GM12878 (cell line): ENCODE data around the gene TARBP2. TPM values are rescaled to one million over a fixed set of nuclear protein-coding genes. Genes with fewer than 3 reads are reported as not detected.

ENCODE experiments used
- ATAC-seq: fragments of 200-7000 bp; cut with Tn5 transposase; 3 replicates; pipeline ENCODE4 v1.9.1; 2020; ENCODE audit warnings: mild to moderate bottlenecking, moderate library complexity
- BruUV-seq: library from RNA; stranded (reverse); fragments of 400-500 nt; replicated peaks from 2 replicates; lab custom pipeline; 2021; lab: Mats Ljungman, UMichigan
- CTCF ChIA-PET: fragments of 300-600 bp; sonication (Branson Sonifier 250); formaldehyde crosslinking; extraction: SDS; loops from one replicate; lab custom pipeline; 2021; ENCODE audit warnings: inconsistent platforms; lab: Yijun Ruan, JAX
- POLR2A ChIA-PET: fragments of 350-600 bp; formaldehyde crosslinking; extraction: SDS; loops from one replicate; lab custom pipeline; 2021; ENCODE audit warnings: inconsistent platforms; lab: Charles Lee
- RAD21 ChIA-PET: fragments of 300-600 bp; sonication (Branson Sonifier 250); formaldehyde crosslinking; loops from one replicate; lab custom pipeline; 2023; ENCODE audit warnings: antibody characterized with exemption; ENCODE audit not compliant: unreplicated experiment; lab: Charles Lee
- SMC1A ChIA-PET: fragments of 300-600 bp; sonication (Branson Sonifier 250); formaldehyde crosslinking; loops from one replicate; lab custom pipeline; 2023; ENCODE audit not compliant: unreplicated experiment, uncharacterized antibody; lab: Charles Lee
- DNase-seq: peaks from one replicate; pipeline ENCODE4 v3.0.0-alpha.2; 2011; ENCODE audit warnings: low read depth, low spot score
- FAIRE-seq: peaks from 3 replicates; lab custom pipeline; 2011; peaks lifted over from hg19 to GRCh38; lab: Jason Lieb, UNC
- H2AFZ ChIP-seq: 2 replicates; pipeline ENCODE4 v1.6.0; 2011; ENCODE audit warnings: low read depth, low read length, control low read depth; ENCODE audit not compliant: control insufficient read depth
- H3K27ac ChIP-seq: 2 replicates; pipeline ENCODE4 v1.5.1; 2011; ENCODE audit warnings: control low read depth; ENCODE audit not compliant: control insufficient read depth, insufficient read depth
- H3K27me3 ChIP-seq, 2 experiments: replicated peaks in 1 of 2; 2 replicates each; pipeline versions ENCODE4 v1.6.0 to v1.6.1; 2011; ENCODE audit warnings: low read length in 1 of 2; ENCODE audit not compliant: control insufficient read depth in 2 of 2, insufficient read depth in 2 of 2
- H3K36me3 ChIP-seq, 2 experiments: 2 replicates each; pipeline ENCODE4 v1.5.1; 2011; ENCODE audit warnings: low read length in 1 of 2; ENCODE audit not compliant: control insufficient read depth in 2 of 2, insufficient read depth in 2 of 2
- H3K4me1 ChIP-seq: 2 replicates; pipeline ENCODE4 v1.6.1; 2011; ENCODE audit warnings: mild to moderate bottlenecking, low read length, moderate library complexity, mixed read lengths; ENCODE audit not compliant: control insufficient read depth, insufficient read depth
- H3K4me2 ChIP-seq: 2 replicates; pipeline ENCODE4 v1.6.0; 2011; ENCODE audit warnings: control low read depth; ENCODE audit not compliant: control insufficient read depth, insufficient read depth
- H3K4me3 ChIP-seq: fragments of 200-600 bp; sonication (generic); 2 replicates; pipeline ENCODE4 v1.5.1; 2016
- H3K79me2 ChIP-seq: 2 replicates; pipeline ENCODE4 v1.6.0; 2011; ENCODE audit warnings: low read length; ENCODE audit not compliant: control insufficient read depth, insufficient read depth
- H3K9ac ChIP-seq: 2 replicates; pipeline ENCODE4 v1.8.0; 2011; ENCODE audit warnings: low read length, control low read depth, mixed read lengths; ENCODE audit not compliant: control insufficient read depth, insufficient read depth
- H3K9me3 ChIP-seq: replicated peaks from 3 replicates; pipeline ENCODE4 v1.5.1; 2011; ENCODE audit warnings: mild to moderate bottlenecking, low read length; ENCODE audit not compliant: control insufficient read depth, insufficient read depth
- H4K20me1 ChIP-seq: 2 replicates; pipeline ENCODE4 v1.6.0; 2011; ENCODE audit not compliant: control insufficient read depth, insufficient read depth
- CHD4 ChIP-seq: fragments of 200-600 bp; sonication (generic); IDR thresholded peaks from 2 replicates; pipeline ENCODE4 v1.6.1; 2016; ENCODE audit warnings: mild to moderate bottlenecking
- HDAC2 ChIP-seq: fragments of 200-600 bp; sonication (generic); IDR thresholded peaks from 2 replicates; pipeline ENCODE4 v1.6.1; 2017
- HDGF ChIP-seq: fragments of 450-650 bp; IDR thresholded peaks from 2 replicates; pipeline ENCODE4 v1.6.1; 2016; ENCODE audit warnings: antibody characterized with exemption
- LARP7 ChIP-seq: fragments of 450-650 bp; IDR thresholded peaks from 2 replicates; pipeline ENCODE4 v1.6.1; 2017; ENCODE audit warnings: mild to moderate bottlenecking
- MYC ChIP-seq: IDR thresholded peaks from 2 replicates; pipeline ENCODE4 v1.6.1; 2011; ENCODE audit warnings: mild to moderate bottlenecking, low read length, moderate library complexity, inconsistent platforms; ENCODE audit not compliant: insufficient read depth, insufficient replicate concordance, insufficient read length, severe bottlenecking
- SIX5 ChIP-seq: IDR thresholded peaks from 2 replicates; pipeline ENCODE4 v1.6.1; 2011; ENCODE audit warnings: mild to moderate bottlenecking, low read depth, low read length, moderate library complexity; ENCODE audit not compliant: severe bottlenecking
- TCF3 ChIP-seq: IDR thresholded peaks from 2 replicates; pipeline ENCODE4 v1.6.1; 2012; ENCODE audit warnings: low read depth, mild to moderate bottlenecking, low read length, borderline replicate concordance; ENCODE audit not compliant: insufficient read depth
- WRNIP1 ChIP-seq: IDR thresholded peaks from 2 replicates; pipeline ENCODE4 v1.6.1; 2011; ENCODE audit warnings: low read depth, low read length, improper control_type of control experiment, borderline replicate concordance
- YY1 ChIP-seq: IDR thresholded peaks from 2 replicates; pipeline ENCODE4 v1.6.1; 2011; ENCODE audit warnings: low read depth, mild to moderate bottlenecking, low read length
- WGBS: methylation state at CpG from one replicate; pipeline ENCODE4 v1.1.6; 2016; ENCODE audit warnings: low lambda C conversion rate; ENCODE audit not compliant: insufficient replicate concordance, insufficient coverage; ENCODE audit errors: missing lambda C conversion rate; 5-methylcytosine and 5-hydroxymethylcytosine counted together
- in situ Hi-C: fragments of 300-500 bp; cut with MboI; formaldehyde crosslinking; loops from 9 replicates; pipeline ENCODE4 v1.14.3; 2018; ENCODE audit warnings: mixed read lengths
- intact Hi-C: fragments of 100-400 bp; cut with micrococcal nuclease; formaldehyde crosslinking; loops from one replicate; pipeline ENCODE4 v1.14.2; 2022; ENCODE audit not compliant: unreplicated experiment
- polyA plus RNA-seq, 11 experiments: library from polyadenylated mRNA; depleted of rRNA in 4 of 11; unstranded in 6 of 11; stranded (reverse) in 5 of 11; fragments of >200 nt; fragmentation: Nextera tagmentation in 4 of 11; fragmentation: Illumina TruSeq in 1 of 11; extraction: Ambion mirVana in 4 of 11; extraction: Trizol in 1 of 11; gene quantifications; 1 replicate in 1 of 11; 2 replicates in 10 of 11; pipeline versions ENCODE4 v1.2.1 to v1.2.3, GENCODE V29; 2011 to 2016; ENCODE audit warnings: inconsistent platforms in 2 of 11, missing spikeins in 2 of 11, low read depth in 1 of 11
- total RNA-seq, 4 experiments: library from RNA; depleted of rRNA in 3 of 4; stranded (reverse); fragments of >200 nt in 3 of 4; fragmentation: Illumina TruSeq in 1 of 4; extraction: Trizol in 1 of 4; gene quantifications; 2 replicates each; pipeline versions ENCODE4 v1.2.1 to v1.2.3, GENCODE V29; 2013 to 2021
- TF ChIP-seq, protein P1 (sequence below): fragments of 450-650 bp; IDR thresholded peaks from 2 replicates; pipeline ENCODE4 v1.6.1; 2018; ENCODE audit warnings: mild to moderate bottlenecking, low read depth, moderate library complexity; ENCODE audit not compliant: partially characterized antibody
- TF ChIP-seq, protein P2 (sequence below): IDR thresholded peaks from 2 replicates; pipeline ENCODE4 v1.6.1; 2012; ENCODE audit warnings: low read depth, low read length, improper control_type of control experiment
- TF ChIP-seq, protein P3 (sequence below): fragments of 450-650 bp; IDR thresholded peaks from 2 replicates; pipeline ENCODE4 v1.6.1; 2018; ENCODE audit warnings: borderline replicate concordance, mild to moderate bottlenecking; ENCODE audit not compliant: partially characterized antibody

TARBP2 gene
- total and polyA plus RNA-seq, 10 of the 15 experiments (the other 5 are each of a cell fraction or from before 2014, with no cell fraction given), result 5.5 to 60.1 (median 36.8) TPM

DNA sequence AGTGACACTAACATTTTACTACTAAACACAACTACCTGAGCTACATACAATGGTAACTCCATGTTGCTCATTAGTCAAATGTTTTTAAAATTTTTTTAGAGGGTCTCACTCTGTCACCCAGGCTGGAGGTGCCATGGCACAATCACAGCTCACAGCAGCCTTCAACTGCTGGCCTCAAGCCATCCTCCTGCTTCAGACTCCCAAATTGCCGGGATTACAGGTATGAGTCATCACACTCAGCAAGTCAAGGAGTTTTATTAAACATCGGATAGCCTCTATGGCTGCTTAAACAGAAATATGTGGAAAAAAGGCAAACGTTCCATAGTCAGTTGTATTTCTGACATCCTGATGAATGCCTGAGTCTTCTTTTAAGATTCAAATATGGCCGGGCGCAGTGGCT lies 17.3 kb downstream of the TARBP2 start:
- no TSS peak for BruUV-seq
- ChIA-PET POLR2A (no interaction called here), RAD21 (no interaction called here), CTCF (interaction anchor here (0.5 to 2.5 kb wide), 5 partner anchors 10 to 194 kb away, joined by 3 to 13 read pairs (median 3); no protein-coding TSS in a partner anchor), SMC1A (interaction anchor here (0.7 to 1.1 kb wide), 2 partner anchors 18 to 77 kb away, joined by 3 read pairs; partner anchors contain the start of gene TARBP2)
- TF ChIP-seq SIX5 (no peak), YY1 (no peak), MYC (no peak), CHD4 (no peak), HDGF (no peak), WRNIP1 (no peak), HDAC2 (no peak), LARP7 (no peak), TCF3 (no peak)
- TF ChIP-seq, protein P1, sequence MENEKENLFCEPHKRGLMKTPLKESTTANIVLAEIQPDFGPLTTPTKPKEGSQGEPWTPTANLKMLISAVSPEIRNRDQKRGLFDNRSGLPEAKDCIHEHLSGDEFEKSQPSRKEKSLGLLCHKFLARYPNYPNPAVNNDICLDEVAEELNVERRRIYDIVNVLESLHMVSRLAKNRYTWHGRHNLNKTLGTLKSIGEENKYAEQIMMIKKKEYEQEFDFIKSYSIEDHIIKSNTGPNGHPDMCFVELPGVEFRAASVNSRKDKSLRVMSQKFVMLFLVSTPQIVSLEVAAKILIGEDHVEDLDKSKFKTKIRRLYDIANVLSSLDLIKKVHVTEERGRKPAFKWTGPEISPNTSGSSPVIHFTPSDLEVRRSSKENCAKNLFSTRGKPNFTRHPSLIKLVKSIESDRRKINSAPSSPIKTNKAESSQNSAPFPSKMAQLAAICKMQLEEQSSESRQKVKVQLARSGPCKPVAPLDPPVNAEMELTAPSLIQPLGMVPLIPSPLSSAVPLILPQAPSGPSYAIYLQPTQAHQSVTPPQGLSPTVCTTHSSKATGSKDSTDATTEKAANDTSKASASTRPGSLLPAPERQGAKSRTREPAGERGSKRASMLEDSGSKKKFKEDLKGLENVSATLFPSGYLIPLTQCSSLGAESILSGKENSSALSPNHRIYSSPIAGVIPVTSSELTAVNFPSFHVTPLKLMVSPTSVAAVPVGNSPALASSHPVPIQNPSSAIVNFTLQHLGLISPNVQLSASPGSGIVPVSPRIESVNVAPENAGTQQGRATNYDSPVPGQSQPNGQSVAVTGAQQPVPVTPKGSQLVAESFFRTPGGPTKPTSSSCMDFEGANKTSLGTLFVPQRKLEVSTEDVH, result no peak
- TF ChIP-seq, protein P2, sequence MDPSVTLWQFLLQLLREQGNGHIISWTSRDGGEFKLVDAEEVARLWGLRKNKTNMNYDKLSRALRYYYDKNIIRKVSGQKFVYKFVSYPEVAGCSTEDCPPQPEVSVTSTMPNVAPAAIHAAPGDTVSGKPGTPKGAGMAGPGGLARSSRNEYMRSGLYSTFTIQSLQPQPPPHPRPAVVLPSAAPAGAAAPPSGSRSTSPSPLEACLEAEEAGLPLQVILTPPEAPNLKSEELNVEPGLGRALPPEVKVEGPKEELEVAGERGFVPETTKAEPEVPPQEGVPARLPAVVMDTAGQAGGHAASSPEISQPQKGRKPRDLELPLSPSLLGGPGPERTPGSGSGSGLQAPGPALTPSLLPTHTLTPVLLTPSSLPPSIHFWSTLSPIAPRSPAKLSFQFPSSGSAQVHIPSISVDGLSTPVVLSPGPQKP, result no peak
- TF ChIP-seq, protein P3, sequence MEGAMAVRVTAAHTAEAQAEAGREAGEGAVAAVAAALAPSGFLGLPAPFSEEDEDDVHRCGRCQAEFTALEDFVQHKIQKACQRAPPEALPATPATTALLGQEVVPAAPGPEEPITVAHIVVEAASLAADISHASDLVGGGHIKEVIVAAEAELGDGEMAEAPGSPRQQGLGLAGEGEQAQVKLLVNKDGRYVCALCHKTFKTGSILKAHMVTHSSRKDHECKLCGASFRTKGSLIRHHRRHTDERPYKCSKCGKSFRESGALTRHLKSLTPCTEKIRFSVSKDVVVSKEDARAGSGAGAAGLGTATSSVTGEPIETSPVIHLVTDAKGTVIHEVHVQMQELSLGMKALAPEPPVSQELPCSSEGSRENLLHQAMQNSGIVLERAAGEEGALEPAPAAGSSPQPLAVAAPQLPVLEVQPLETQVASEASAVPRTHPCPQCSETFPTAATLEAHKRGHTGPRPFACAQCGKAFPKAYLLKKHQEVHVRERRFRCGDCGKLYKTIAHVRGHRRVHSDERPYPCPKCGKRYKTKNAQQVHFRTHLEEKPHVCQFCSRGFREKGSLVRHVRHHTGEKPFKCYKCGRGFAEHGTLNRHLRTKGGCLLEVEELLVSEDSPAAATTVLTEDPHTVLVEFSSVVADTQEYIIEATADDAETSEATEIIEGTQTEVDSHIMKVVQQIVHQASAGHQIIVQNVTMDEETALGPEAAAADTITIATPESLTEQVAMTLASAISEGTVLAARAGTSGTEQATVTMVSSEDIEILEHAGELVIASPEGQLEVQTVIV, result no peak
- Histone ChIP-seq H3K9me3 (no peaks in the 10 kb centered on the region), H3K4me2 (no peak overlapping the region), H3K9ac (no peak overlapping the region), H3K4me3 (no peak overlapping the region), H4K20me1 (no peaks in the 10 kb centered on the region), H3K27me3 (no peaks in the 10 kb centered on the region), H3K79me2 (no peaks in the 10 kb centered on the region), H3K36me3 (peaks cover 13 to 16% of the 10 kb centered on the region in 2 experiments; a peak in 3 of 4 replicates), H2AFZ (no peak overlapping the region), H3K4me1 (no peaks in the 10 kb centered on the region), H3K27ac (no peak overlapping the region)
- intact Hi-C loops (no loop called here), in situ Hi-C loops (no loop called here)
- FAIRE-seq (no peak), ATAC-seq (no peak), DNase-seq (no peak)
- WGBS, result 92% methylated on average over 5 of the region's 5 CpGs
